Right atrium auricular region (tissue), 2 donors: ENCODE results near the gene MYH11. TPM values are rescaled to one million over a fixed set of nuclear protein-coding genes. Genes with fewer than 3 reads are reported as not detected.

Source experiments
- DNase-seq: peaks from one replicate; pipeline ENCODE4 v3.0.0-alpha.2; 2019; ENCODE audit warnings: low spot score
- H3K27ac ChIP-seq, 2 donors: fragments of 200-600 bp; sonication (generic); 1 replicate in 1 of 2; 2 replicates in 1 of 2; pipeline ENCODE4 v1.5.1; 2016 to 2019
- H3K27me3 ChIP-seq, 2 donors: fragments of 200-600 bp; sonication (generic); one replicate each; pipeline versions ENCODE4 v1.5.1 to v1.6.0; 2017 to 2019
- H3K36me3 ChIP-seq: fragments of 200-600 bp; sonication (generic); one replicate; pipeline ENCODE4 v1.5.1; 2016
- H3K4me1 ChIP-seq, 2 donors: fragments of 200-600 bp; sonication (generic); one replicate each; pipeline versions ENCODE4 v1.5.1 to v1.6.0; 2017 to 2019
- H3K4me3 ChIP-seq, 2 donors: fragments of 200-600 bp; sonication (generic); 1 replicate in 1 of 2; 2 replicates in 1 of 2; pipeline ENCODE4 v1.5.1; 2017 to 2019; ENCODE audit warnings: mild to moderate bottlenecking in 1 of 2, moderate library complexity in 1 of 2
- H3K9me3 ChIP-seq, 2 donors: fragments of 200-600 bp; sonication (generic); one replicate each; pipeline ENCODE4 v1.5.1; 2019
- CTCF ChIP-seq, 2 donors: fragments of 200-600 bp; sonication (generic); IDR thresholded peaks; one replicate each; pipeline ENCODE4 v1.5.1; 2019; ENCODE audit warnings: antibody characterized with exemption in 2 of 2
- total RNA-seq, 2 donors: library from RNA; depleted of rRNA; stranded (reverse); fragments of >200 nt; gene quantifications; one replicate each; pipeline ENCODE4 v1.1.0, GENCODE V29; 2016

Gene MYH11
- total RNA-seq, 2 donors from 2014 or later, result 60.8 to 89.0 TPM

- Histone ChIP-seq H3K4me3 (no peak overlapping the region), H3K27me3 (no peaks in the 10 kb centered on the region), H3K27ac (no peak overlapping the region), H3K9me3 (no peaks in the 10 kb centered on the region), H3K36me3 (no peaks in the 10 kb centered on the region), H3K4me1 (peaks cover 0 to 11% of the 10 kb centered on the region in 2 donors)
- TF ChIP-seq CTCF (IDR thresholded peaks at IDR 0.05), result no peak
- no peak for DNase-seq
Measured at GRCh38 chr16:15773968-15774367, 82.9 kb downstream of the MYH11 start.

DNA sequence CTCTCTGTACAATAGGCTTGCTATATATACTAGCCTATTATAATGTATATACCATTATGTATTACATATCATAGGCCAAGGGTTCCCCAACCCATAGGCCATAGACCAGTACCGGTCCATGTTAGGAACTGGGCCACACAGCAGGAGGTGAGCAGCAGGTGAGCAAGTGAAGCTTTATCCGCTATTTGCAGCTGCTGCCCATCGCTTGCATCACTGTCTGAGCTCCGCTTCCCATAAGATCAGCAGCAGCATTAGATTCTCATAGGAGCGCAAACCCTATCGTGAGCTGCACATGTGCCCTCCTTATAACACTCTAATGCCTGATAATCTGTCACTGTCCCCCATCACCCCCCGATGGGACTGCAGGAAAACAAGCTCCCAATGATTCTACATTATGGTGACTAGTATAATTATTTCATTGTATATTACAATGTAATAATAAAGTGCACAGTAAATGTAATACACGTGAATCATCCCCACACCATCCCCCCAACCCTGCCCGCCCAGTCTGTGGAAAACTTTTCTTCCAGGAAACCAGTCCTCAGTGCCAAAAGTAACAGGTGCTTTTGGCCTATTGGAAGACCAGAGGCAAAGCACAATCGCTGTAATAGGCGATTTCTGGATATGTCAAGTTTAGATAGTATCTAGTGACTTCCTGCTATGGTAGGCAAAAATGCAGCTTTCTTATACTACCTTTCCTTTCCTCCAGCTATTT lies 84.1 kb downstream of the MYH11 start:
- Histone ChIP-seq H3K4me1 (peaks cover 0 to 11% of the 10 kb centered on the region in 2 donors), H3K27me3 (no peaks in the 10 kb centered on the region), H3K9me3 (no peaks in the 10 kb centered on the region), H3K4me3 (no peak overlapping the region), H3K36me3 (no peaks in the 10 kb centered on the region), H3K27ac (no peak overlapping the region)
- DNase-seq, result no peak
- no peak for TF ChIP-seq CTCF (IDR thresholded peaks at IDR 0.05)

DNA sequence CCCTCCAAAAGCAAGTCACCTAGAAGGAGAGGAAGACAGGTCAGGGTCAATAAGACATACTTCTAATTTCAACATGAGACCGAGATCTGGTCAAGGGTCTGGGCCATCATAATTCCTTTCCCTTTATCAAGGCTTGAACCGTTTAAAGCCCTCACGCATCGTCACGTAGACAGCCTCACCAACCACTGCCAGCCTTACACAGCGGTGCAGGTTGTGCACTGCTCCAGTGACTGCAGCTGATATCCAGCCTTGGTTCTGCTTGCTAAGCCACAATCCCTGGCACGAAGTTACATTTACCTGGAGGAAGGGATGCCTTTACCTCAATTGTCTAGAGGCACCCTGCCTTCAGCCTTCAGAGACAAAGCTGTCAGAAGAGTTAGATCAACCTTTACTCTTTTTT lies 85.1 kb downstream of the MYH11 start:
- no peak overlapping the region for H3K4me3 ChIP-seq
- H3K36me3 ChIP-seq, result no peaks in the 10 kb centered on the region
- H3K27ac ChIP-seq, result no peak overlapping the region
- no peak for TF ChIP-seq CTCF (IDR thresholded peaks at IDR 0.05)
- no peaks in the 10 kb centered on the region for H3K27me3 ChIP-seq
- H3K9me3 ChIP-seq, result no peaks in the 10 kb centered on the region
- peaks cover 0 to 11% of the 10 kb centered on the region in 2 donors for H3K4me1 ChIP-seq
- DNase-seq, result no peak

- Histone ChIP-seq H3K9me3 (no peaks in the 10 kb centered on the region), H3K4me1 (peaks cover 0 to 11% of the 10 kb centered on the region in 2 donors), H3K27me3 (no peaks in the 10 kb centered on the region), H3K27ac (peak overlapping the region; percentile 27 to 46), H3K36me3 (no peaks in the 10 kb centered on the region), H3K4me3 (no peak overlapping the region)
- no peak for DNase-seq
- TF ChIP-seq CTCF (IDR thresholded peaks at IDR 0.05), result no peak
Measured at GRCh38 chr16:15770512-15770911, 86.3 kb downstream of the MYH11 start.

DNA sequence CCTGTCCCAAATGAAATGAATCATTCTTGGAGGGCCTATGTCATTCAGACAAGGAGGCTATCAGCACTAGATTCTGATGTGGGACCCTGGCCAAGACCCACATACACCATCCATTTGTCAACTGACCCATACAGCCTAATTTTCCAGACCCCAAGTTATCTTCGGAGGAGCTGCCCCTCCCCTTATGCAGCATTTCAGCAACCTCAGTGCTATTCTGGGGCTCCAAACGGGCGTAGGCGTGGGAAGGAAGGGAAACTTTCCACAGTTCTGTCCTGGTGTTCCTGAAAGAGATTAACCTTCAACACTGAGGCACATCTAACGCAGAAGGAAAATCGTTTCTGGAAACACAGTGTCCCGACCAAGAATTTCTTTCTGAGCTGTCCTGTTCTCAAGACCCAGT lies 86.7 kb downstream of the MYH11 start:
- no peaks in the 10 kb centered on the region for H3K36me3 ChIP-seq
- no peaks in the 10 kb centered on the region for H3K27me3 ChIP-seq
- H3K9me3 ChIP-seq, result no peaks in the 10 kb centered on the region
- peak; percentile 79 for DNase-seq
- H3K4me3 ChIP-seq, result no peak overlapping the region
- peak overlapping the region; percentile 27 to 46 for H3K27ac ChIP-seq
- peaks cover 0 to 11% of the 10 kb centered on the region in 2 donors for H3K4me1 ChIP-seq
- TF ChIP-seq CTCF (IDR thresholded peaks at IDR 0.05), result no peak

GRCh38 chr16:15769239-15769638 lies 87.6 kb downstream of the MYH11 start:
- TF ChIP-seq CTCF (IDR thresholded peaks at IDR 0.05), result no peak
- Histone ChIP-seq H3K4me3 (no peak overlapping the region), H3K36me3 (no peaks in the 10 kb centered on the region), H3K9me3 (no peaks in the 10 kb centered on the region), H3K27ac (no peak overlapping the region), H3K4me1 (peaks cover 0 to 11% of the 10 kb centered on the region in 2 donors), H3K27me3 (no peaks in the 10 kb centered on the region)
- no peak for DNase-seq
